ENCODE data around the gene CD180. TPM values are rescaled to one million over a fixed set of nuclear protein-coding genes. Genes with fewer than 3 reads are reported as not detected.
"Not testable (repeated sequence)": the region's sequence is repeated elsewhere in the genome, so short reads cannot be mapped to it uniquely, and the experiment has no call there.

The CD180 gene
- total RNA-seq, 1 donor from 2014 or later = 1.0 TPM

DNA sequence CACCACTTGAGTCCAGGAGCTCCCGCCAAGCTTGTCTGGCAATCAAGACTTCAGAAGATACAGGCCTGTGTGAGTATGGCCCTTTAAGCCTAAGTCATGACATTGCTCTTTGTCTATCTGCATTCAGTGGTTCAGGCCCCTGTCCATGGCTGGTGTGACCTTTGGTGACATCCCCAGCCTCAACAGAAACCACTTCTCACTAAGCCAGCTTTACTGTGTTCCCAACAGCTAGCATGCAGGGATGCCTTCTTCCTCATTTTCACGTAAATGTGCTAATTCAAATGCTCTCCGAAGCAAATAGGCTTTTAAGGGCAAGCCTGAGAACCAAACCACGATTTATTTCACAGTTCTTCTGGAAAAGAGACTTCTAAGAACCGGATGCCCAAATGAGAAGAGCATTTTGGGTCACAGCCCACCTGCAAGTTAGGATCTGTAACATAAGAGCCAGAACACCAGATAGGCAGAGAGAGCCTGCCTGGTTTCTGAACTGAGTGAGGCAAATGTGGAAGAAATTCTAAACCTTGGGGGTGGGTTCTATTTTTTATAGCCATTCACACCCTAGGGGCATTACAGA is 14.9 kb downstream of the CD180 start:
- Histone ChIP-seq H3K9me3 (ENCODE audit: control insufficient read depth in 3 of 3, low read length in 3 of 3) (peaks cover 0 to 2% (median 0%) of the 10 kb centered on the region in 3 donors), H3K27me3 (ENCODE audit: control insufficient read depth in 3 of 3, insufficient read depth in 3 of 3, low read length in 3 of 3) (no peaks in the 10 kb centered on the region), H3K27ac (ENCODE audit: low read depth, low read length) (peak overlapping the region; percentile 12), H3K36me3 (ENCODE audit: control insufficient read depth in 3 of 3, insufficient read depth in 3 of 3, low read length in 3 of 3) (no peaks in the 10 kb centered on the region), H3K4me1 (ENCODE audit: control insufficient read depth in 3 of 3, insufficient read depth in 3 of 3, low read length in 3 of 3) (peaks cover 0 to 3% (median 2%) of the 10 kb centered on the region in 3 donors), H3K4me3 (ENCODE audit: low read length in 3 of 3) (no peak overlapping the region), H3K9ac (ENCODE audit: low read depth in 1 of 3, low read length in 3 of 3) (no peak overlapping the region)

DNA sequence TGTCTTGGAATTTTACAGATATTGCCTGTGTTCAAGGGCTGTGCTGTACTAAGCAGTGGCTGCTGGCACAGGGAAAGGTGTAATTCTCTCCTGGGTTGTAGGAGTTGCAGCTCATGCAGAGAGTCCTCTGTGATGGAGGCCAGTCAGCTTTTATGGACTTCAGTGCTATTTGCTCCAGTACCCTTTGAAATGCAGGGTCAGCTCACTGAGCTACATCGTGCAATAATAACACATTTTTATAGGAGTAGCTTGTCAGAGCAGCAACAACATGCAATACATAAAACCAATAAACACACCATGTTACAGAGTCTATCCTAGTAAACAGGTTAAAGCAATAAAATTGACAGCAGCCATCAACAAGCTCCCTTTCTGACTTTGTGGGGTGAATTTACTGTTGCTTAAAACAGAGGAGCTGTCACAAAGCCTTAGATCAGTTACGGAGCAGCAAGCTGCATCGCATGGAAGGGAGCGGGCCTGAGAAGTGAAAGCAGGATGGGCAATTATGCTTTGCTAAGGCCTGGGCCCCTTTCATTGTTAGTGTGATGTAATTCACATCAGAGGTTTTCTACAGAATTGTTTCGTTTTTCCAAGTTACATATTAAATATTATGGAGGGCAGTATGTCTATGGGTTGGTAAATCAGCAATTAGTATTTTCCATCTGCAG is 16.8 kb downstream of the CD180 start:
- no peak overlapping the region for H3K4me3 ChIP-seq (ENCODE audit: low read length in 3 of 3)

DNA sequence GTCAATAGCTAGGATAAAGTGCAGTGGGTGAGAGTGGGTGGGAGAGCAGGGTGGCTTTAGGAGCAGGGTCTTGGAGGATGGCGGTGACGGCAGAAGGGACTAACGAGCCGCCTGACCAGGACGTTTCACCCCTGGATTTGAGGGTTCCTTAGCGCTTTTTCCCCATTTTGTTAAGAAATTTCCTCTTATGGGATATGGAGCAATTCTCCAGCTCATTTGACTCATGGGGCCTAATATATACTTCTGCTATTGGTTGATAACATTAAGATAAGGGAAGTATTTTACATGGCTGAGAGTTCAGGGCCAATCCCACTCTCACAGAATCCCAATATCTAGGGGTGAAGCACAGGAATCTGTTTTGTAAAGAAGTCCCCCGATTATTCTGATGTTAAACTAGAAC is 17.6 kb downstream of the CD180 start:
- Histone ChIP-seq H3K36me3 (ENCODE audit: control insufficient read depth in 3 of 3, insufficient read depth in 3 of 3, low read length in 3 of 3) (no peaks in the 10 kb centered on the region), H3K9ac (ENCODE audit: low read depth in 1 of 3, low read length in 3 of 3) (no peak overlapping the region), H3K27me3 (ENCODE audit: control insufficient read depth in 3 of 3, insufficient read depth in 3 of 3, low read length in 3 of 3) (no peaks in the 10 kb centered on the region), H3K27ac (ENCODE audit: low read depth, low read length) (no peak overlapping the region), H3K4me3 (ENCODE audit: low read length in 3 of 3) (no peak overlapping the region), H3K9me3 (ENCODE audit: control insufficient read depth in 3 of 3, low read length in 3 of 3) (peaks cover 0 to 6% (median 0%) of the 10 kb centered on the region in 3 donors), H3K4me1 (ENCODE audit: control insufficient read depth in 3 of 3, insufficient read depth in 3 of 3, low read length in 3 of 3) (peaks cover 0 to 3% (median 2%) of the 10 kb centered on the region in 3 donors)

More for the DNA sequence above, 16.8 kb downstream of the CD180 start:
- no peaks in the 10 kb centered on the region for H3K36me3 ChIP-seq (ENCODE audit: control insufficient read depth in 3 of 3, insufficient read depth in 3 of 3, low read length in 3 of 3)
- no peak overlapping the region for H3K27ac ChIP-seq (ENCODE audit: low read depth, low read length)
- H3K4me1 ChIP-seq (ENCODE audit: control insufficient read depth in 3 of 3, insufficient read depth in 3 of 3, low read length in 3 of 3) = peaks cover 0 to 3% (median 2%) of the 10 kb centered on the region in 3 donors
- no peak overlapping the region for H3K9ac ChIP-seq (ENCODE audit: low read depth in 1 of 3, low read length in 3 of 3)
- H3K27me3 ChIP-seq (ENCODE audit: control insufficient read depth in 3 of 3, insufficient read depth in 3 of 3, low read length in 3 of 3) = no peaks in the 10 kb centered on the region
- peaks cover 0 to 6% (median 0%) of the 10 kb centered on the region in 3 donors for H3K9me3 ChIP-seq (ENCODE audit: control insufficient read depth in 3 of 3, low read length in 3 of 3)

DNA sequence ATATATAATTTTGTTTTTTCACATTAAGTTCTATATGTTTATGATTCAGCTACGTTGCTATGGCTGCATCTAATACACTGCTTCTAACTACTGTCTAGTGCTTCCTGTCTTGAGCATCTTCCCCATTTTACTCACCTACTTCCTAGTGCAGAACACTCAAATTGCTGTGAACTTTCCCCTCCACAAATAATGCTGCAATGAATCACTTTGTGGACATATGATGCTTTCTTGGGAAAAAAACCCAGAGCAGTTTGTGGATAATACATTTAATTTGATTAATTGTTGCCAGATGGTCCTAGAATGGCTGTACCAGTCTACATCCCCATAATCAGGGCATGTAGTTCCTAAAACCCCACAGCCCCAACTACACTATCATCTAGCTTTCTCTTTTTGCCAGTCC is 18.5 kb downstream of the CD180 start:
- H3K27ac ChIP-seq (ENCODE audit: low read depth, low read length) = no peak overlapping the region
- no peaks in the 10 kb centered on the region for H3K36me3 ChIP-seq (ENCODE audit: control insufficient read depth in 3 of 3, insufficient read depth in 3 of 3, low read length in 3 of 3)
- peaks cover 0 to 3% (median 2%) of the 10 kb centered on the region in 3 donors for H3K4me1 ChIP-seq (ENCODE audit: control insufficient read depth in 3 of 3, insufficient read depth in 3 of 3, low read length in 3 of 3)
- H3K9me3 ChIP-seq (ENCODE audit: control insufficient read depth in 3 of 3, low read length in 3 of 3) = peaks cover 0 to 6% (median 0%) of the 10 kb centered on the region in 3 donors
- no peak overlapping the region for H3K4me3 ChIP-seq (ENCODE audit: low read length in 3 of 3)
- H3K27me3 ChIP-seq (ENCODE audit: control insufficient read depth in 3 of 3, insufficient read depth in 3 of 3, low read length in 3 of 3) = no peaks in the 10 kb centered on the region
- no peak overlapping the region for H3K9ac ChIP-seq (ENCODE audit: low read depth in 1 of 3, low read length in 3 of 3)

DNA sequence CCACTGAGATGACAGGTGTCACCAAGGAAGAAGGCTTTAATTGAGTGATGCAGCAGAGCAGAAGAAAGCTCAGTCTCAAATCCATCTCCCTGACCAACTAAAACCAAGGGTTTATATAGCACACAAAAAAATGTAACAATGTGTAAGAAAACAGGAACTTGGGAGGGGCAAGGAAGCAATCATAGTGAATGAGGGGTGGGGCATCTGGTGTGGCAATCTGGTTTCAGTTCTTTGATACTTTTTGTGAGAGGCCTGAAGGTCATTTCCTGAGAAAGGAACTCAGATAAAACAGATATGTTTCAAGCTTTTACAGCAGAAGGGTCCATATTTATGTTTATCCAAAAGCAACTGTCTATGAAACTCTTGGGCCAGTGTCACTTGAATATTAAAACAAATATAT is 19.7 kb downstream of the CD180 start:
- peaks cover 0 to 6% (median 0%) of the 10 kb centered on the region in 3 donors for H3K9me3 ChIP-seq (ENCODE audit: control insufficient read depth in 3 of 3, low read length in 3 of 3)
- H3K4me1 ChIP-seq (ENCODE audit: control insufficient read depth in 3 of 3, insufficient read depth in 3 of 3, low read length in 3 of 3) = no peaks in the 10 kb centered on the region
- no peaks in the 10 kb centered on the region for H3K36me3 ChIP-seq (ENCODE audit: control insufficient read depth in 3 of 3, insufficient read depth in 3 of 3, low read length in 3 of 3)
- no peaks in the 10 kb centered on the region for H3K27me3 ChIP-seq (ENCODE audit: control insufficient read depth in 3 of 3, insufficient read depth in 3 of 3, low read length in 3 of 3)
- H3K9ac ChIP-seq (ENCODE audit: low read depth in 1 of 3, low read length in 3 of 3) = no peak overlapping the region
- H3K4me3 ChIP-seq (ENCODE audit: low read length in 3 of 3) = no peak overlapping the region
- no peak overlapping the region for H3K27ac ChIP-seq (ENCODE audit: low read depth, low read length)

DNA sequence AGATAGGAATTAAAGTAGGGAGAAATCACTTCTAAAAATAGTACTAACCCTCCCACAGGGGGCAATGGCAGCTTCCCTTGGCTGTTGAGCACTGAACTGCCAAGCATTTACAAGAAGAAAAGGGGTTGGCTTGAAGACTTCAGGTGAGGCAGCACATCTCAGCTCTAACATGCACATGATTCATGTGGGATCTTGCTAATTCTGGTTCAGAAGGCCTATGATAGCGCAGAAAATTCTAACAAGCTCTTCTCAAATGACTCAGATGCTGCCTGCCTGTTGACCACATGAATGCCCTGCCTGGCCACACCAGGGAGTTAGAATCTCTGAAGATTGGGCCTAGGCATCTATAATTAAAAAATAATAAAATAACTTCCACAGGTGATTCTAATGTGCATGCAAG is 22.6 kb downstream of the CD180 start:
- Histone ChIP-seq H3K9ac (ENCODE audit: low read depth in 1 of 3, low read length in 3 of 3) (no peak overlapping the region), H3K27ac (ENCODE audit: low read depth, low read length) (no peak overlapping the region)

DNA sequence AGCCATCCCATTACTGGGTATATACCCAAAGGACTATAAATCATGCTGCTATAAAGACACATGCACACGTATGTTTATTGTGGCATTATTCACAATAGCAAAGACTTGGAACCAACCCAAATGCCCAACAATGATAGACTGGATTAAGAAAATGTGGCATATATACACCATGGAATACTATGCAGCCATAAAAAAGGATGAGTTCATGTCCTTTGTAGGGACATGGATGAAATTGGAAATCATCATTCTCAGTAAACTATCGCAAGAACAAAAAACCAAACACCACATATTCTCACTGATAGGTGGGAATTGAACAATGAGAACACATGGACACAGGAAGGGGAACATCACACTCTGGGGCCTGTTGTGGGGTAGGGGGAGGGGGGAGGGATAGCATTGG is 23.2 kb downstream of the CD180 start:
- H3K27ac ChIP-seq (ENCODE audit: low read depth, low read length); H3K36me3 ChIP-seq (ENCODE audit: control insufficient read depth in 3 of 3, insufficient read depth in 3 of 3, low read length in 3 of 3); H3K4me3 ChIP-seq (ENCODE audit: low read length in 3 of 3); H3K9ac ChIP-seq (ENCODE audit: low read depth in 1 of 3, low read length in 3 of 3); H3K27me3 ChIP-seq (ENCODE audit: control insufficient read depth in 3 of 3, insufficient read depth in 3 of 3, low read length in 3 of 3); H3K9me3 ChIP-seq (ENCODE audit: control insufficient read depth in 3 of 3, low read length in 3 of 3); H3K4me1 ChIP-seq (ENCODE audit: control insufficient read depth in 3 of 3, insufficient read depth in 3 of 3, low read length in 3 of 3): not testable (repeated sequence)

More for the DNA sequence above, 22.6 kb downstream of the CD180 start:
- no peak overlapping the region for H3K4me3 ChIP-seq (ENCODE audit: low read length in 3 of 3)
- H3K4me1 ChIP-seq (ENCODE audit: control insufficient read depth in 3 of 3, insufficient read depth in 3 of 3, low read length in 3 of 3) = no peaks in the 10 kb centered on the region
- H3K9me3 ChIP-seq (ENCODE audit: control insufficient read depth in 3 of 3, low read length in 3 of 3) = peaks cover 0 to 6% (median 0%) of the 10 kb centered on the region in 3 donors
- no peaks in the 10 kb centered on the region for H3K36me3 ChIP-seq (ENCODE audit: control insufficient read depth in 3 of 3, insufficient read depth in 3 of 3, low read length in 3 of 3)
- H3K27me3 ChIP-seq (ENCODE audit: control insufficient read depth in 3 of 3, insufficient read depth in 3 of 3, low read length in 3 of 3) = no peaks in the 10 kb centered on the region

DNA sequence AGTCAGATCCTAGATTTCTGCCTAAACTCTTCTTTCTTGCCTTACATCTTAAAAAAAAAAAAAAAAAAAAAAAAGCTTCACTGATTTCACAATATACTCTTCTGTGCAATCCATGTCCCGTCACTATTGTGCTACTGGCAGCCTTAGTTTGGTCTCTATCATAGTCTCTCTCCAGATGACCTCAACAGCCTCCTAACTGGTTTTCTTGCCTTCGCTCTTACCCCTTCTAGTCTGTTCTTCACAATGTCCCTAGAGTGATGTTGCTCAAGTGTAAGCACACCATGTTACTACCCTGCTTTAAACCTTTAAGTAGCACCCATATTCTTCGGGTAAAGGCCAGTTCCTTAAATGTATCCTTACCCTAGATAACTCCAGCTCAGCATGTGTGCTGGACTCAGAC is 25.8 kb downstream of the CD180 start:
- Histone ChIP-seq H3K9me3 (ENCODE audit: control insufficient read depth in 3 of 3, low read length in 3 of 3) (no peaks in the 10 kb centered on the region), H3K27me3 (ENCODE audit: control insufficient read depth in 3 of 3, insufficient read depth in 3 of 3, low read length in 3 of 3) (no peaks in the 10 kb centered on the region), H3K36me3 (ENCODE audit: control insufficient read depth in 3 of 3, insufficient read depth in 3 of 3, low read length in 3 of 3) (peaks cover 0 to 10% (median 3%) of the 10 kb centered on the region in 3 donors), H3K4me1 (ENCODE audit: control insufficient read depth in 3 of 3, insufficient read depth in 3 of 3, low read length in 3 of 3) (peaks cover 0 to 7% (median 5%) of the 10 kb centered on the region in 3 donors), H3K4me3 (ENCODE audit: low read length in 3 of 3) (no peak overlapping the region), H3K27ac (ENCODE audit: low read depth, low read length) (no peak overlapping the region), H3K9ac (ENCODE audit: low read depth in 1 of 3, low read length in 3 of 3) (no peak overlapping the region)

DNA sequence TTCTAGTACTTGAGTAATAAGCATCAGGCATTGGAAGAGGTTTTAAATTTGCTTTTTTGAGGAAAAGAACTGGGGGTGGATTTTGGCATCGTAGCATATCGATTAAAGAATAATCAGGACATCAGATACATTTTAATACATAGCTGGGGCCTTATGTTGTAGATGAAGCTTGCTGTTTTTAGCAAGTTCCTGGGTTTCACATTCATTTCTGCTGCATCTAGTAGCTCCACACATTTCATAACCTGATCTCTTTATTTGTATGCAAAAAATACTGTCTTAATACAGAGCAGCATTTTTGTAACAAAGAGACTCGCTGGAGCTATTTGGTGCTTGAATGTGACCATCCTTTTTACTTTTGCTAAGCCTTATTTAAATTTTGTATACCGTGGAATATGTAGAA is 28.5 kb downstream of the CD180 start:
- H3K27ac ChIP-seq (ENCODE audit: low read depth, low read length) = no peak overlapping the region
- peaks cover 0 to 7% (median 6%) of the 10 kb centered on the region in 3 donors for H3K4me1 ChIP-seq (ENCODE audit: control insufficient read depth in 3 of 3, insufficient read depth in 3 of 3, low read length in 3 of 3)

More for the DNA sequence above, 28.5 kb downstream of the CD180 start:
- H3K4me3 ChIP-seq (ENCODE audit: low read length in 3 of 3) = no peak overlapping the region
- peaks cover 16 to 25% (median 17%) of the 10 kb centered on the region in 3 donors for H3K36me3 ChIP-seq (ENCODE audit: control insufficient read depth in 3 of 3, insufficient read depth in 3 of 3, low read length in 3 of 3)
- no peak overlapping the region for H3K9ac ChIP-seq (ENCODE audit: low read depth in 1 of 3, low read length in 3 of 3)
- no peaks in the 10 kb centered on the region for H3K27me3 ChIP-seq (ENCODE audit: control insufficient read depth in 3 of 3, insufficient read depth in 3 of 3, low read length in 3 of 3)
- no peaks in the 10 kb centered on the region for H3K9me3 ChIP-seq (ENCODE audit: control insufficient read depth in 3 of 3, low read length in 3 of 3)
